ENCODE results near the gene MS4A5. TPM values are rescaled to one million over a fixed set of nuclear protein-coding genes. Genes with fewer than 3 reads are reported as not detected.

Gene MS4A5
- total RNA-seq, 1 experiment from 2014 or later, result not detected

GRCh38 chr11:60454212-60454611, 24.8 kb downstream of the MS4A5 start:
- Histone ChIP-seq H3K4me1 (ENCODE audit: insufficient read depth, low read length) (no peaks in the 10 kb centered on the region), H3K9me2 (replicated peaks; ENCODE audit: low read length) (no peaks in the 10 kb centered on the region), H3K36me3 (ENCODE audit: low read depth, low read length) (no peaks in the 10 kb centered on the region), H4K20me1 (ENCODE audit: low read length) (no peaks in the 10 kb centered on the region), H3K4me2 (ENCODE audit: low read length) (no peak overlapping the region), H3K27me3 (ENCODE audit: low read length) (peaks cover 27% of the 10 kb centered on the region), H3K9me3 (ENCODE audit: low read length) (no peaks in the 10 kb centered on the region), H3K9ac (ENCODE audit: low read length) (no peak overlapping the region), H3K27ac (ENCODE audit: low read length) (no peak overlapping the region), H3K79me2 (ENCODE audit: low read length) (no peaks in the 10 kb centered on the region), H3K4me3 (ENCODE audit: low read length) (no peak overlapping the region), H2AFZ (ENCODE audit: low read length) (no peak overlapping the region), H3F3A (ENCODE audit: low read length, unreplicated experiment) (no peaks in the 10 kb centered on the region)
- DNase-seq, result no peak
- intact Hi-C loops (cut with micrococcal nuclease), result no loop called here
- ATAC-seq, result no peak
- POLR2A ChIA-PET (ENCODE audit: unreplicated experiment), result no interaction called here
- TF ChIP-seq CTCF (conservative IDR thresholded peaks at IDR 0.05; ENCODE audit: low read depth, low read length) (no peak), EZH2phosphoT487 (IDR thresholded peaks at IDR 0.05; ENCODE audit: borderline replicate concordance, low read length) (no peak)
- BruUV-seq (replicated peaks), result no TSS peak
- CTCF ChIA-PET, result no interaction called here

- no peak within 1 kb of the TSS for H3K27ac ChIP-seq (ENCODE audit: low read length)
- H3F3A ChIP-seq (ENCODE audit: low read length, unreplicated experiment), result no peaks in the 10 kb centered on the region
- H3K27me3 ChIP-seq (ENCODE audit: low read length), result peaks cover 27% of the 10 kb centered on the region
- H3K4me1 ChIP-seq (ENCODE audit: insufficient read depth, low read length), result no peaks in the 10 kb centered on the region
- no peak within 1 kb of the TSS for H3K9ac ChIP-seq (ENCODE audit: low read length)
- ATAC-seq, result no peak
- H3K4me3 ChIP-seq (ENCODE audit: low read length), result no peak within 1 kb of the TSS
- ChIA-PET POLR2A (ENCODE audit: unreplicated experiment) (no interaction called here), CTCF (no interaction called here)
- no peak within 1 kb of the TSS for H2AFZ ChIP-seq (ENCODE audit: low read length)
- BruUV-seq (replicated peaks), result no TSS peak
- no peaks in the 10 kb centered on the region for H3K36me3 ChIP-seq (ENCODE audit: low read depth, low read length)
- DNase-seq, result no peak
- no peaks in the 10 kb centered on the region for H4K20me1 ChIP-seq (ENCODE audit: low read length)
- no peak for TF ChIP-seq EZH2 (IDR thresholded peaks at IDR 0.05; ENCODE audit: low read length, unreplicated experiment)
- TF ChIP-seq CTCF (conservative IDR thresholded peaks at IDR 0.05; ENCODE audit: low read depth, low read length), result no peak
- TF ChIP-seq EZH2phosphoT487 (IDR thresholded peaks at IDR 0.05; ENCODE audit: borderline replicate concordance, low read length), result no peak
- no peak within 1 kb of the TSS for H3K4me2 ChIP-seq (ENCODE audit: low read length)
- no peaks in the 10 kb centered on the region for H3K9me3 ChIP-seq (ENCODE audit: low read length)
- intact Hi-C loops (cut with micrococcal nuclease), result no loop called here
- H3K79me2 ChIP-seq (ENCODE audit: low read length), result no peaks in the 10 kb centered on the region
- H3K9me2 ChIP-seq (replicated peaks; ENCODE audit: low read length), result no peaks in the 10 kb centered on the region
Measured at GRCh38 chr11:60455531-60456042, 26.2 kb downstream of the MS4A5 start, which contains the start of gene MS4A1. TSS of gene MS4A1 (plus strand) at chr11:60455847. CDS start at chr11:60462375, 6,528 bp downstream.

DNA sequence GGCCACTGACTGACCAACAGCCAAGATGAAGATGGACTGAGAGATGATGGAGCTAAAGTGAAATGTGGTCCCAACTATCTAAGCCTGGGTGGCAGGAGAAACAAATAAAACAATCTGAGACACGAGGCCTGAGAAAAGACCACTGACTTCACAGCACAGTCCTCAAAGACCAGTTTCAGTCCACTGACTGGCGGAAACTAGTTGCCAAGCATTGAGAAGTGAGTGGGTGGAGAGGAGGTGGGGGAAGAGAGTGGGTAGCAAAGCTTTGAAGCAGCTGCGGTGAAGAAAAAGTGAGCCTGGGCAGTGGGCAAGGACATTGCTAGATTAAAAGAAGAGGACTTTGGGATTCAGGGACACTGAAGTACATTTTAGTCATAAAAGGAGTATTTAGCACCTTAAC, 28.2 kb downstream of the MS4A5 start:
- no peaks in the 10 kb centered on the region for H4K20me1 ChIP-seq (ENCODE audit: low read length)
- H2AFZ ChIP-seq (ENCODE audit: low read length), result no peak overlapping the region
- no peak for ATAC-seq
- no peak overlapping the region for H3K4me3 ChIP-seq (ENCODE audit: low read length)
- peaks cover 27% of the 10 kb centered on the region for H3K27me3 ChIP-seq (ENCODE audit: low read length)
- H3F3A ChIP-seq (ENCODE audit: low read length, unreplicated experiment), result no peaks in the 10 kb centered on the region
- no peaks in the 10 kb centered on the region for H3K4me1 ChIP-seq (ENCODE audit: insufficient read depth, low read length)
- no peaks in the 10 kb centered on the region for H3K9me3 ChIP-seq (ENCODE audit: low read length)
- ChIA-PET CTCF (no interaction called here), POLR2A (ENCODE audit: unreplicated experiment) (no interaction called here)
- no peaks in the 10 kb centered on the region for H3K9me2 ChIP-seq (replicated peaks; ENCODE audit: low read length)
- TF ChIP-seq EZH2 (IDR thresholded peaks at IDR 0.05; ENCODE audit: low read length, unreplicated experiment) (no peak), CTCF (conservative IDR thresholded peaks at IDR 0.05; ENCODE audit: low read depth, low read length) (no peak), EZH2phosphoT487 (IDR thresholded peaks at IDR 0.05; ENCODE audit: borderline replicate concordance, low read length) (no peak)
- H3K79me2 ChIP-seq (ENCODE audit: low read length), result no peaks in the 10 kb centered on the region
- intact Hi-C loops (cut with micrococcal nuclease), result no loop called here
- no peak overlapping the region for H3K4me2 ChIP-seq (ENCODE audit: low read length)
- no peaks in the 10 kb centered on the region for H3K36me3 ChIP-seq (ENCODE audit: low read depth, low read length)
- no peak overlapping the region for H3K9ac ChIP-seq (ENCODE audit: low read length)
- no peak for DNase-seq
- BruUV-seq (replicated peaks), result no TSS peak
- no peak overlapping the region for H3K27ac ChIP-seq (ENCODE audit: low read length)

Data from PC-3 (cell line).